MM.1S (cell line): Measurements from ENCODE around the gene CDCA4.
A peak's percentile ranks its signal among the peaks of the same experiment; 100 is the strongest.

Experiments
- DNase-seq: peaks from one replicate; pipeline ENCODE4 v3.0.0-alpha.2; 2015
- H2AFZ ChIP-seq: fragments of 300-600 bp; sonication (generic); 2 replicates; pipeline ENCODE4 v1.6.0; 2016; ENCODE audit warnings: antibody characterized with exemption, low read length
- H3F3A ChIP-seq: fragments of 300-600 bp; sonication (generic); 2 replicates; pipeline ENCODE4 v1.6.1; 2016; ENCODE audit warnings: mild to moderate bottlenecking, antibody characterized with exemption, low read length, moderate library complexity, mixed read lengths; ENCODE audit not compliant: insufficient read depth
- H3K27ac ChIP-seq: fragments of 300-600 bp; sonication (generic); 2 replicates; pipeline ENCODE4 v1.5.1; 2016; ENCODE audit warnings: mild to moderate bottlenecking, low read length
- H3K27me3 ChIP-seq: fragments of 300-600 bp; sonication (generic); replicated peaks from 2 replicates; pipeline ENCODE4 v1.6.0; 2016; ENCODE audit warnings: low read length; ENCODE audit not compliant: insufficient read depth
- H3K36me3 ChIP-seq: fragments of 300-600 bp; sonication (generic); replicated peaks from 2 replicates; pipeline ENCODE4 v1.6.1; 2016; ENCODE audit warnings: mild to moderate bottlenecking, low read length, mixed read lengths; ENCODE audit not compliant: insufficient read depth
- H3K4me1 ChIP-seq: fragments of 300-600 bp; sonication (generic); 2 replicates; pipeline ENCODE4 v1.6.1; 2016; ENCODE audit warnings: low read length, mixed read lengths
- H3K4me2 ChIP-seq: fragments of 300-600 bp; sonication (generic); 2 replicates; pipeline ENCODE4 v1.6.0; 2016; ENCODE audit warnings: low read depth, low read length
- H3K4me3 ChIP-seq: fragments of 300-600 bp; sonication (generic); 2 replicates; pipeline ENCODE4 v1.5.1; 2016; ENCODE audit warnings: low read length, mixed read lengths
- H3K79me2 ChIP-seq: fragments of 300-600 bp; sonication (generic); 2 replicates; pipeline ENCODE4 v1.6.1; 2016; ENCODE audit warnings: mixed run types, low read length, mixed read lengths
- H3K9ac ChIP-seq: fragments of 300-600 bp; sonication (generic); 2 replicates; pipeline ENCODE4 v1.6.1; 2016; ENCODE audit warnings: low read length, mixed read lengths
- H3K9me2 ChIP-seq: fragments of 300-600 bp; sonication (generic); replicated peaks from 2 replicates; pipeline ENCODE4 v1.6.1; 2016; ENCODE audit warnings: mild to moderate bottlenecking, low read length, mixed read lengths; ENCODE audit not compliant: insufficient read depth
- H3K9me3 ChIP-seq: fragments of 300-600 bp; sonication (generic); replicated peaks from 2 replicates; pipeline ENCODE4 v1.6.1; 2016; ENCODE audit warnings: mild to moderate bottlenecking, low read length, mixed read lengths; ENCODE audit not compliant: insufficient read depth
- H4K20me1 ChIP-seq: fragments of 300-600 bp; sonication (generic); 2 replicates; pipeline ENCODE4 v1.6.1; 2016; ENCODE audit warnings: mild to moderate bottlenecking, low read length, moderate library complexity, mixed read lengths; ENCODE audit not compliant: insufficient read depth
- CTCF ChIP-seq: fragments of 300-600 bp; sonication (generic); IDR thresholded peaks from 2 replicates; pipeline ENCODE4 v1.5.1; 2016; ENCODE audit warnings: antibody characterized with exemption, low read length, mixed read lengths
- EZH2 ChIP-seq: fragments of 300-600 bp; sonication (generic); optimal IDR thresholded peaks from 2 replicates; pipeline ENCODE3; 2017; ENCODE audit warnings: low read depth, mild to moderate bottlenecking, antibody characterized with exemption, low read length, mixed read lengths
- EZH2phosphoT487 ChIP-seq: fragments of 300-600 bp; sonication (generic); IDR thresholded peaks from 2 replicates; pipeline ENCODE4 v1.6.1; 2018; ENCODE audit warnings: antibody characterized with exemption, low read length

The CDCA4 gene

DNA sequence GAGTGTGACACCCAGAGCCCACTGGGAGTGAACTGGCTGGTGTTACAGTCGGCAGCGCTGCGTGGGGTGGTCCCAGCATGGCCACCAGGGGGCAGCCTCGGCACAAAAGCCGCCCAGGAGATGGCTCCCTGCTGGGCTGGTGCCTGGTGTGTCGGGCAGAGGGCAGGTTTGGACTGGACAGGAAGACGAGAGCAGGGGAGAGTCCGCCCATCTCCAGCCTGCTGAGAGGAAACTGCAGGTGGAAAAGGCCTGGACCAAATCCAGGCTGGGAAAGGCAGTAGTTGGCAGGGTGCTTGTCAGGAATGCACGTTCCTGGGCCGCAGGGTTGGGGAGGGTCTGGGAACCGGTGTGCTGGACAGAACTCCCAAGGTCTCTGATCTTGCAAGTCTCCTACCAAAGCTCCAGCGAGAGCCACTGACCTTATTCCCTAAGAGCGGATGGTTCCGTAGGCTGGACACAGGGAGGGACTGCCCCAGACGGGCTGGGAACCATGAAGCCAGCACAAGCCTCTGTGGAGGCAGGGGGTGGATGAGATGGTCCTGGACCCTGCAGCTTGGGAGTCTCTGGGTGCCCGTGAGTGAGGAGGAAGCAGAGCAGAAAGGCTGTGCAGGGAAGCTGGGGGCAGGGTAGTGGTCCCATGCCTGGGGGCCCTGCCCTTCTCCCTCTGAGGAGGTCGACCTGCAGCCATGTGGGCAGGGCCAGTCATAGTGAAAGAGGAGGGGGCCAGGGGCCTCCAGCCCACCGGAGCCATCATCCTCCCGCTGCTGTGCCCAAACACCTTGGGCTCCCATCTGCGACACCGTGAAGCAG, 44.5 kb downstream of the CDCA4 start:
- H3K4me2 ChIP-seq, result no peak overlapping the region
- no peak overlapping the region for H3K9ac ChIP-seq
- no peaks in the 10 kb centered on the region for H3K79me2 ChIP-seq
- H3K4me3 ChIP-seq, result no peak overlapping the region
- no peak overlapping the region for H3K27ac ChIP-seq
- H3K9me2 ChIP-seq, result no peaks in the 10 kb centered on the region
- H2AFZ ChIP-seq, result no peak overlapping the region
- DNase-seq, result peak; percentile 42
- peaks cover 8% of the 10 kb centered on the region; the same call in 1 of the 2 replicates for H3K27me3 ChIP-seq
- H3K36me3 ChIP-seq, result no peaks in the 10 kb centered on the region
- no peaks in the 10 kb centered on the region for H3K4me1 ChIP-seq
- H3F3A ChIP-seq, result no peaks in the 10 kb centered on the region
- H3K9me3 ChIP-seq, result no peaks in the 10 kb centered on the region
- H4K20me1 ChIP-seq, result no peaks in the 10 kb centered on the region
- TF ChIP-seq EZH2 (no peak), EZH2phosphoT487 (no peak), CTCF (peak; percentile 58)

- Histone ChIP-seq H3F3A (no peaks in the 10 kb centered on the region), H3K36me3 (no peaks in the 10 kb centered on the region), H3K4me1 (no peaks in the 10 kb centered on the region), H3K27ac (no peak overlapping the region), H3K9me3 (no peaks in the 10 kb centered on the region), H4K20me1 (no peaks in the 10 kb centered on the region), H3K9me2 (no peaks in the 10 kb centered on the region), H3K9ac (no peak overlapping the region), H2AFZ (no peak overlapping the region), H3K79me2 (no peaks in the 10 kb centered on the region), H3K4me2 (no peak overlapping the region), H3K27me3 (peaks cover 8% of the 10 kb centered on the region; the same call in 1 of the 2 replicates), H3K4me3 (no peak overlapping the region)
- TF ChIP-seq EZH2phosphoT487 (no peak), CTCF (no peak), EZH2 (no peak)
- DNase-seq, result no peak
Observed at GRCh38 chr14:104975481-104976197, 45.2 kb downstream of the CDCA4 start.

- no peak for DNase-seq
- H2AFZ ChIP-seq, result no peak overlapping the region
- H3K27me3 ChIP-seq, result peaks cover 9% of the 10 kb centered on the region; the same call in 1 of the 2 replicates
- H3K4me2 ChIP-seq, result no peak overlapping the region
- no peaks in the 10 kb centered on the region for H4K20me1 ChIP-seq
- no peak overlapping the region for H3K9ac ChIP-seq
- no peak overlapping the region for H3K4me3 ChIP-seq
- H3K9me3 ChIP-seq, result no peaks in the 10 kb centered on the region
- no peaks in the 10 kb centered on the region for H3K9me2 ChIP-seq
- H3K79me2 ChIP-seq, result no peaks in the 10 kb centered on the region
- no peaks in the 10 kb centered on the region for H3K4me1 ChIP-seq
- H3F3A ChIP-seq, result no peaks in the 10 kb centered on the region
- no peaks in the 10 kb centered on the region for H3K36me3 ChIP-seq
- TF ChIP-seq CTCF (no peak), EZH2 (no peak), EZH2phosphoT487 (no peak)
- no peak overlapping the region for H3K27ac ChIP-seq
Observed at GRCh38 chr14:104974665-104975390, 46.1 kb downstream of the CDCA4 start.
